ENCODE results near the gene BLOC1S2.
"Not testable (repeated sequence)": the region's sequence is repeated elsewhere in the genome, so short reads cannot be mapped to it uniquely, and the experiment has no call there.

BLOC1S2 gene

DNA sequence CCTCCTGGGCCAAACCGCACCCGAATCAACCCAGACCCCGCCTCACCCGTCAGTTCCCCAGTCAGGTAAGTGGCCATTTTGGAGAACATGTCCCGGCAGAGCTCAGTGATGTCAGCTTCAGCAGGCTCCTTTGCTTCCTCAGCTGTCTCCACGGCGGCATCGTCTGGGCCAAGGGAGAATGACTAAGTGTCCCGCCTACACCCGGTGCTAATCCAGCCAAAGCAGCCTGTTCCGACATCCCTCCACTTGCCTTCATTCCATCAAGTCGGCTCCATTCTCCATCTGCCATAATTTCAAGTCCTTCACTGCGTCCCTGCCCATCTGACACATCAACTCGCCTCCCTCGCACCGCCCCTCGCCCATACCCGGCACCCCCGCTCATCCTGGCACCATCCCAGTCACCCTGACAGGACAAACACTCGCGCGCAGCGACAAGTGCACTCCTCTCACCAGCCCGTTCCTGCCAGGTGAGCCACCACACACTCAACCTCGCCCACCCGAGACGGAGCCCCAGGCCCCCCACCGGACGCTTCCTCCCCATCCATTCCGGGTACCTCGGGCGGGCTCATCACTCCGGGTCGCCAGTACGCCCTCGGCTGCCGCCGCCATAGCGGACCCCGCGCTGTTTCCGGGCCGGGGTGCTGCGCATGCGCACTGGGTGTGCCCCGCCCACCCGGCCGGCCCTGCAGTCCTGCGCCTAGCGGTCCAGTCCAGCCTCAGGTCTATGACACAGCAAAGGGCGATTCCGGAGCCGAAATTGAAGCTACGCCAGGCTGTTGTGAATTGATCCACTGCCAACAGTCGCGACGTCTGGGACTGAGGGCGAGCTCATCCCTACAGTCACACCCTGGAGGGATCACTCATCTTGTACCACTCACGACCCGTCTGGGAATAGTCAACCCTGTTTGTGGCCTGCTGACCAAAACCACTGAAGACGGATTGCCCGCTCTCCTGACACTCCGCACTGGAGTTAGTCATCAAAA lies at the start of gene BLOC1S2:
Gene BLOC1S2 (minus strand): TSS at position 630 of the 983 bp plus-strand sequence. CDS start 21 bp downstream, at position 609.
- peak; percentile 74 to 80 (median 78) for DNase-seq (ENCODE audit: low read depth in 3 of 3)

DNA sequence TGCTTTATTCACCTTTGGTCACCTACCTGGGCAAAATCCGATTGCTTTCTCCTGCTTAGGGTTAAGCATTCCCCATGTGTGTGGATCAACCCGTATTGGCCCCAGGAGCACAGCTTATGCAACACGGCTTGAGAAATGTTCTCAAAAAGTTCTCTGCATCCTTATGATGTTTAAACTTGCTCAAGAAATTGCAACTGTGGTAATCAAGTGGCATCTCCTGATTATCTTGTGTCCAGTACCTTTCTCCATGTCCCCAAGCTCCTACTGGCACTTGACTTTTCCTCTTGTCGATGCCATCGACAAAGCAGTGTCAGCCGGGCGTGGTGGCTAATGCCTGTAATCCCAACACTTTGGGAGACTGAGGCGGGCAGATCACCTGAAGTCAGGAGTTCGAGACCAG lies 48.3 kb upstream of the BLOC1S2 start:
- no peak for DNase-seq (ENCODE audit: low read depth in 3 of 3)

DNA sequence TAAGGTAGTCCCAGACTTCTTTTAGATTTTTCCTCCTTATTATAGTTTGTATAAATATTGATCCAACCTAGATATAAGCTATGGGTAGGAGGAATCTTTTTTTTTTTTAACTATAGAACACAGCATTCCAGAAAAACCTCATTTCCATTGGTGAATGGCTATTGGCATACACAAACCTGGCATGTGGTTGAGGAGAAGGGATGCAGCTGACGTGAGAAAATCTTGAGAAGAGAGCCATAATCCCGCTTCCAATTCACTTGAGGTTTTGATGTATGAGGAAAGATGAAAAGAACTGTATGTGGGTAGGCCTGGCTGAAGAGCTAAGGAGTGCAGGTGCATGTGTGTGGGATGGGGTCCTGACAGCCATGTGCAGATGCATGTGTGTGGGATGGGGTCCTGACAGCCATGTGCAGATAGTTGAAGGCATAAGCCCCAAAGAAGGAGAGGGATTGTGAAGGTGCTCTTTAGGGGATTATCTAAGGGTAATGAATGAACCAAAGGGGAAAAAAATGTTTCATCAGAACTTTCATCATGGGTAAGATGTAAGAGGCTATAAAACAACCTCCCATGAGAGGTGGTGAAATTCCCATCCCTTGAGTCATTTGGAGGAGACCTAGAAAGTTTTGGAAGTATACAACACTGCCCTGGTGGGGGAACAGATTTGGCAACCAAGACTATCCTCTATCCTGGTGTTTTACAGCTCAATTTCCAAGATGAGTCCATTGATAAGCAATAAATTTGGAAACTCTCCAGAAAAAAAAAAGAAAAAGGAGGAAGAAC lies 47.4 kb upstream of the BLOC1S2 start:
- DNase-seq (ENCODE audit: low read depth in 3 of 3), result no peak

DNA sequence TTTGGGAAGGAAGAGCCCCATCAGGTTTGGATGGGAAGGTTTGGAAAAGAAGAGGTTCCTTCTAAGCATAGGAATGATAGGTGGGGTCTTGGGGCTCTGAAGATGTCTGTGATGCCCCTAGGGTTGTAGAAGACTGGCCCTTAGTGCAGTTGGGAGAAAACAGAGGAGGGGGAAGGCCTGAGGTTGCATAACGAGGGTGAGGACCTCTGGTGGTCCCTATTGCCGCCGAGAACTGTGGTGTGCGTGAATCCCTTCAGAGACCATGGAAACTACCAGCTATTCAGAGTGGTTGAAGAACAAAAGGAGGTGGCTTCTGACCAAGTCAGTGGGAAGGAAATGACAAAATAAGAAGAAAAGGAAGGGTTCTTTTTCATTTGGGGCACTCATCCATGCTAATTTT lies 46.6 kb upstream of the BLOC1S2 start:
- no peak for DNase-seq (ENCODE audit: low read depth in 3 of 3)

DNA sequence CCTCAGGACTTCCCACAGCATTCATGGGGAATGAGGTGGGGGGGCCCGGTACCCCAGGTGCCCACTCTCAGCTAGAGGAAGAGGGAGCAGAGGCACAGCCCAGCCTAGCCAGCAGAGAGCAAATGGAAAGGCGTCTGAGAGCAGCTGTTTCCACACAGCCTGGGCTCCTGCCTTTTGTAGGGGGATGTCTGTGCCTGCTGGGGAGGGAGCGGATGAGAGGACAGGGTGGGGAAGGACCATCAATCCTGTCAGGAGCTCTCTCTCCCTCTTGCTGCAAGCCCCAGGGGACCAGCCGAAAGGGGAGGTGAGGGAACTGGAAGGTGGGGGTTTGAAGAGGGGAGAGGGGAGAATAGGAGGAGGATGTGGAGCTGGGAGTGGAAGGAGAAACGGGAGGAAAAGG lies 43.6 kb upstream of the BLOC1S2 start, which contains the start of gene PKD2L1:
Gene PKD2L1 (minus strand): TSS at position 150 of the 400 bp plus-strand sequence. CDS start 125 bp downstream, at position 25.
- no peak for DNase-seq (ENCODE audit: low read depth in 3 of 3)

DNA sequence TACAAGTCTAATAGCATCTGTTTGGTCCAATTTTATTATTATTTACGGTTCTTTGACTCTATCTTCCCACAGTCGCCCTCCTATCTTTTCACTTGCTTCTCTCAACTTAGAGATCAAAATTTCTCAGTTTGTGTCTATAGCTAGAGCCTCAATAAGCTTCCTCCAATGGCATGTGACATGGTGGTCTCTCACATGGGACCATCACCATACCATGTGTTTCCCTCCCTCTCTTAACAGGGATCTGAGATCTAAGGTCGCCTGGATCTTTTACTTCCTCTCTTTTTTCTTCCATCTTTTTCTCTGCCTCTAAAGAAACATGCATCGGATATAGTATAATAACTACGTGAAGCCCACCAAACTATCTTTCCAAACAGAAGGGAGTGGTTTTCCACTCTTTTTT lies 41.7 kb upstream of the BLOC1S2 start:
- DNase-seq (ENCODE audit: low read depth in 3 of 3), result no peak

DNA sequence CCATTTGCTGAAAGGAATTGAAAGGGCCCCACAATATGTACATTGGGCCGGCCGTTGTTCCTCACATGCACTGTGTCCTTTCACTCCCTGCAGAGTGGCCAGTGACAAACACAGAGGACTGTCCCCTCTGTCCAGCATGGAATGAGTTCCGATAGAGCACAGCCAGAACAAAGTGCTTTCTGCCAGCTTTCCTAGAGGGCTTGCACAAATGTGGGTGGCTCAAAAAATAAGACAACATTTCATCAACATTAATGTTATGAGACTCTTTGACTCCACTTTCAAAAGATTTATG lies 41.2 kb upstream of the BLOC1S2 start:
- DNase-seq (ENCODE audit: low read depth in 3 of 3), result no peak

DNA sequence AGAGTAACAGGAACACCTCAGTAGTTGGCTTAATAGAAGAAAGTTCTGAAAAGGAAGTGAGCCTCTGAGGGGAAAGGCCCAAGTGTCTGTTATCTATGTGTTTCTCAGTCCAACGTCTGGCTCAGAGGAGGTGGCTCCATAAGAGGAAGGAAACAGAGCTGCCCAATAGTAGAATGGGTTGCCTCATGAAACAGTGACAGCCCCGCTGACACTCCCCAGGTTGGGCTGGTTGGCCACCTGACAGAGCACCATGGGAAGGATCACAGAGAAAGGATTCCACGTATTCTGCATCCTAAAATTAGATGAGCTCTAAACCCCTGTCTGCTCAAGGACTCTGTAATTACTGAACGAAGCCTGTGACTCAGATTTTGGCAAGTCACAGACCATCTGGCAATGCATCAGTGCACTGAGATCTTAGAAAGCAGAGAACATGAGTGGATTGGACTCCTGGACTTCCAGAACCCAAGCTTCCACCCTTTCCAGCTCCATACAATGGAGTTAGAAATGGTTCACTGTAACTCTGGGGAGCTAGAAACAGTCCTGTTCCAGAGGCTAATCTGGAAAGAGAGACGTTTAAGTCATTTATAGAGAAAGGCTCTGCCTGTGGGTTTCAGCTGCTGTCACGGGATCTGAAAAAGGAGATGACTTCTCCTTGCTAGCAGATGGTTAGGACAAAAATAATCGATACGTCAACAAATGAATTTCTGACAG lies 40.7 kb upstream of the BLOC1S2 start:
- no peak for DNase-seq (ENCODE audit: low read depth in 3 of 3)

DNA sequence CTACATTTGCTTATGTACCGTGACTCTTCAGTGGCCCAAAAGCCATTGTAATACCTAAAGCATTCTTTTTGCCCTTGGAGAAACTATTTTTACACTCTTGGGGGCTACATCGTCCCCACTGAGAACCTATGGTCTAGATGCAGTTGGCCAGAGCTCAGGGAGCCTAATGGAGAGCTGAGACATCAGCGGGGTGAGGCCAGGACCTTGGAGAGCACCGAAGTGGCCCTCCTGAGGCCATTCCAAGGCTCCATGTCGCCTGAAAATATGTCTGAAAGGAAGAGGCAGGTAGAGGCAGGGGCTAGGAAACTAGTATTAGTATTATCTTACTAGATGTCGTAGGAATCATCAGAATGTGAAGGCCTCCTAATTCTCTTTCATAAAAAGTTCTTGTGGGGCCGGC lies 38.7 kb upstream of the BLOC1S2 start:
- DNase-seq (ENCODE audit: low read depth in 3 of 3), result no peak

DNA sequence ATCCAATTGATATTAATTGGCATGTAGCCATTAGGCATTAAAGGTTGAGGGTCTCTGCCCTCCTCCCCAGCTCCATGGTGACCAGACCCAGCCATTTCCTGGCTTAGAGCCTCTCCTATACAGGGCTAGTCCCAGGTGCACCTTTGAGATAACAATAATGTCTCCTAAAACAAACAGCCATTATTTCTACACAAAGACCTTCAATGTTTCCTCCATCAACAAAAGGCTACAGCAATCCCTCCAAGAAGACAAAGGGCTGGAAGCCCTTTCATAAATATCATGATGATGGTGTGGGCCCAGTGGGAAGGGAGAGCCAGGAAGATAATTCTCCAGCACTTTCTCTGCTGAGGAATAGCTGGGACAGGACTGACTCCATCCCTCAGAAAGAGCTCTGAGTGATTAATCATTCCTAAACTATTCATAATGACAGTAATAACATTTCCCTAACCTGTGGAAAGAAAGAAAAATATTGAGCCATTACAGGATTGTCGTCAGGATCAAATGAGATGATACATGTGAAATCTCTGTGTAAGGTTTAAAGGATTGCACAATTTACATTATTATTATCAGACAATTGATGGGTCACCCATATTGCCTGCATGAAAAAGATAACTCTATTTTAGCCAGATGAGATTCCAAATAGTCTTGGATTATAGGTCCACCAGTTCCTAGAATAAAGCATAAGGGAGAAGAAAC lies 33.4 kb upstream of the BLOC1S2 start:
- no peak for DNase-seq (ENCODE audit: low read depth in 3 of 3)

DNA sequence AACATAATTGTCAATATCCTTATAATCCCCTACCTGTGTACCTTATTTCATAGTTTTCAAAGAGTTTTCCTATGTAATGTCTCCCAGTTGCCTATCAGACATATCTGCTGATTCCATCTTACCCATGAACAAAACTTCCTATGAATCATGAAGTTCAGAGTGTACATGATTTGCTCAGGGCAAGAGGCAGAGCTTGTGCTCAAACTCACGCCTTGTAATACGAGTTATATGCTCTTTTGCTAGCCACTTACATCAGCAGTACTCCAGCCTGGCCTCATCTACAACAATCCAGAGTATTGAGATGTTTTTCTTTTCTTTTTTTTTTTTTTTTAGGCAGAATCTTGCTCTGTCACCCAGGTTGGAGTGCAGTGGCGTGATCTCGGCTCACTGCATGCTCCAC lies 31.7 kb upstream of the BLOC1S2 start:
- DNase-seq (ENCODE audit: low read depth in 3 of 3), result no peak

DNA sequence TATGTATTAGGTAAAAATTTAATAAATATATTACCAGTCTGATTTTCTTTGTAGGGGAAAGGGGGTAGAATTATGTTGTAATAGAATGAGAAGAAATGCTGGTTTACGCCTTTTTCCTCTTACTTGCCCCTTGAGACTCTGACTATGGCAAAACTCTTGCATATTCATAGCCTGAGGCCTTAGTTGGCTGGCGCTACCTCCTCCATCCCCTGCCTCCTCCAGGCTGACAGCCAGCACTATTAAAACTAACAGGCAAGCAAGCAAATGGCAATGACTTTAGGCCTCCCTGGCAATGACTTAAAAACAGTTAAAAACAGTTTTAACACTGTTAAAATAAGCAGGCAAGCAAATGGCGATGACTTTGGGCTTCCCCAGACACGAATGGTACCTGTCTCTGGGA lies 29.1 kb upstream of the BLOC1S2 start:
- no peak for DNase-seq (ENCODE audit: low read depth in 3 of 3)

DNA sequence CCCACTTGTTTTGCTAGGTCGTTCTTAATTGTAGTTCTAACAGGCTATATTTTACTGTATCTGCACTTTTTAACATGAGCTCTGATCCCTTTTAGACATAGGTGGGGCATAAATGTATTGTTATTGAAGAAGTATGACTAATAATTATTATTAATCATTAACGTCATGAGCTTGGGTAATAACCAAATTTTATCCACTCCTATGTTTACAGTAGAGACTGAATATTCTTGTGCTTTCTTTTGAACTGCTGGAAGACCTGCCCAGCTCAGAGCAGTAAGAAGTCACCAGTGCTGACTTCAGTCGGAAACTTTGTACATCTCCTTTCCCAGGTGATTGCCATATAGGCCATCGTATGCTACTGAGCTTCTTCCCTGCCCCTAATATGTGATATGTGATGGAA lies 24.8 kb upstream of the BLOC1S2 start:
- DNase-seq (ENCODE audit: low read depth in 3 of 3), result no peak

DNA sequence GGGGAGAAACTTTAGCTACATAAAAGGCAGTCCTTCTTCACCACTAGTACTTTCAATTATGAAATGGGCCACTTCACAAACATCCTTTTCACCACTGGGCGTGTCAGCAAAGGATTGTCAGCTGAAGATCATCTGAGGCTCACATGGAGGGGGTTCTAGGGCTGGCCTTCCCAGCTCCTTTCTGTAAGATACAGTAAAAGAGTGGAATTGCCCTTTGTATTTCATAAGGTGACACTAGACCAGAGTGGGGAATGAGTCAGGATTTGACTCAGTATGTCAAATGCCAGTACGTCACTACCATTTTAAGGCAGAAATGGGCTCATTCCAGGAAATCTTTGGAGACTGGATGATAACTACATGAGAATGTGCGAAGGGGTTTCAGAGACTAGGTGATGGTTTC lies 21.2 kb upstream of the BLOC1S2 start:
- no peak for DNase-seq (ENCODE audit: low read depth in 3 of 3)

DNA sequence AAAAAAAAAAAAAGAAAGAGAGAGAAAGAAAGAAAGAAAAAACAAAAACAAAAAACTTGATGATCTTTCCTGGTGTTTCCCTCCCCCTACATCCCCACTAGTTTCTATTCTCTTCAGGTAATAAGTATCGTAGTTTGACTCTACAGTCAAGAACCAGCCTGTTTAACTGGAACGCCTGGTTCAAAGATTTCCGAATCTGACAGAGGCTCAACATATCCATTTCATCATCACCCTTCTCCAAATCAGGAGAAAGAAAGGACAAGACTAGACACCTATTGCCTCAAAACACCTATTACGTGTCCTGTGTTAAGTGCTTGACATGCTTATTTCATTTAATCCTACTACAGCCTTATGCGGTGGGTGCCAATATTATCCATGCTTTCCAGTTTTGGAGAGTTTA lies 20.4 kb upstream of the BLOC1S2 start:
- no peak for DNase-seq (ENCODE audit: low read depth in 3 of 3)

DNA sequence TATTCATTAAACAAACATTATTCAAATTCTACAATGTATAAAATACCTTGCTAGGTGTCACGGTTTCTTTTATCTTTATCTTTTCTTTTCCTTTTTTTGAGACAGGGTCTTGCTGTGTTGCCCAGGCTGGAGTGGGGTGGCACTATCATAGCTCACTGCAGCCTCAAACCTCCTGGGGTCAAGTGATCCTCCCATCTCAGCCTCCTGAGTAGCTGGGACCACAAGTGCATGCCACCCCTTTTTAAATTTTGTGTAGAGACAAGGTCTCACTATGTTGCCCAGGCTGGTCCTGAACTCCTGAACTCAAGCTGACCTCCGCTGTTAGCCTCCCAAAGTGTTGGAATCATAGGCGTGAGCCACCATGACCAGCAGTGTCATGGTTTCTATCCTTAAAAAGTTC lies 17.9 kb upstream of the BLOC1S2 start:
- DNase-seq (ENCODE audit: low read depth in 3 of 3), result no peak

DNA sequence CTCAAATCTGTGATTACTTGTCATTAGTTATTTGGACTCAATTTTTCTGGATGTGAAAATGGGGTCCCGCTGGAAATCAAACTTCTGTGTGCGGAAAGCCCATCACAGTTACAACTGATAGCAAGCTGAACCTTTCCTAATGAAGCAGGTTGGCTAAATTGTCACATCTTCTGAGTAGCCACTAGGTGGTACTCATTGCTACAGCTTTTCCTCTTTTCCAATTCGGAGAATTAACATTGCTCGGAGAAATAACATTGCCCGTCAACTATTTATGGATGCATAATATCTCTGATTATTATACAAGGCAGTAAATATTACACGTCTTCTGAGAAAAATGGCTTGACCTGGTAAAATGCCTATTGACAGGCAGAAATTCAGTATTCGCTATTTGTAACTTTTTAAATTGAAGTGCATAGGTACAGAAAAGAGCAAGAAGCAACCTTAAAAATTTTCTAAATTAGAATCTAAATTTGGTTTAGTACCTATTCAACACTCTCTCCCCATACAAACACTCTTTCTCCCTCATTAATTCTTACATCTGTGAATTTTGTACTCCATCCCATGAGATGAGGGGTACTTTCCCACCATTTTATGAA lies 17.3 kb upstream of the BLOC1S2 start:
- DNase-seq (ENCODE audit: low read depth in 3 of 3), result no peak

DNA sequence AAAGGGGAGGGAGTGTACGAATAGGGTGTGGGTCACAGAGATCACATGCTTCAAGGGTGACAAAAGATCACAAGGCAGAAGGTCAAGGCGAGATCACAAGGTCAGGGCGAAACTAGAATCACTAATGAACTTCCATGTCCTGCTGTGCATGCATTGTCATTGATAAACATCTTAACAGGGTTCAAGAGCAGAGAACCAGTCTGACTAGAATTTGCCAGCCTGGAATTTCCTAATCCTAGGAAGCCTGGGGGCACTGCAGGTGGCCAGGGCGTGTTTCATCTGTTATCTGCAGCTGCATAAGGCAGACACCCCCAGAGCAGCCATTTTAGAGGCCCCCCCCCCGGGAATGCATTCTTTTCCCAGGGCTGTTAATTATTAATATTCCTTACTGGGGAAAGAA lies 14.6 kb upstream of the BLOC1S2 start:
- DNase-seq (ENCODE audit: low read depth in 3 of 3), result not testable (repeated sequence)

DNA sequence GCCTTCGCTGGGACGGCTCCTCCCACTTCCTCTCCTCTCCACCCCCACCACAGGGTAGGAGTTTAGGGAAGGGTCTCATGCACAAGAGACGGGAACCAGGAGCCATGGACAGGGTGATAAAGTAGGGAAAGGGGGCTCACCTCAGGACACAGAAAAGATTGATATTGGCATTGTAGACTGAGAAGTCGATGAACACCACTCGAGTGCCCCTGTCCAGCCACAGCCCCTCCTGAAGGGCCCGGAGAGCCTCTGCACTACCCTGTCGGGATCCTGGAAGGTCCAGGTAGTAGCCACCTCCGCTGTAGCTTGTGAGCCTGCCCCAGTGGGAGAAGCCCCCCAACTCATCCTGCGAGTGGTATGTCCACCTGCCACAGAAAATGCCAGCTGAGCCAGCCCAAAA lies 10.8 kb upstream of the BLOC1S2 start:
- DNase-seq (ENCODE audit: low read depth in 3 of 3), result no peak

DNA sequence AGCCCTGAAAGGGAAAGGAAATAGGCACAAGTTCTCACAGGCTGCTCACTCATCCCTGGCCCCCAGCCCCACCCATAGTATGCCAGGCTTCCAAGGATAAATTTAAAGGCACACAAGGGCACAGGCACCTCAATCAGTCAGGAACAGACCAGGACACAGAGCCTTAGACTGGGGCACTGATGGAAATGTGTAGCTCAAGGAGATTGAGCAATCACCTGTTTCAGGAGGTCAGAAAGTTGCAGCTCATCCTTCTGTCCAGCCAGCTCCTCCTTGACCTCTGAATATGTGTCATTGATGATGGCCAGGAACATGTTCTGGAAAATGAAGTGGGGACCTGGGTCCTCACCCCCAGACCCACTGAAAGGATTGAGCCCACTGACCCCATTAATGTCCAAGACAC lies 6.6 kb upstream of the BLOC1S2 start:
- DNase-seq (ENCODE audit: low read depth in 3 of 3), result no peak

DNA sequence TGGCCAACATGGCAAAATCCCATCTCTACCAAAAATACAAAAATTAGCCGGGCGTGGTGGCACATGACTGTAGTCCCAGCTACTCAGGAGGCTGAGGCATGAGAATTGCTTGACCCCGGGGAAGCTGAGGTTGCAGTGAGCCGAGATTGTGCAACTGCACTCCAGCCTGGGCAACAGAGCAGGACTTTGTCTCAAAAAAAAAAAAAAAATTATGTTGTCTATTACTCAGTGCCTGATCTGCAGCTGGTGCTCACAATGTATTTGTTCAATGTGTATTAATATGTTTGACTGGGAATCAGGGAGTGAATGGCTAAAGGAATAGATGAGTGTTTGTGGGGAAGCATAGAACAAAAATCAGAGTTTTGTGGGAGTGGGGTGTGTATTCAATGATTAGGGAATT lies 5.8 kb upstream of the BLOC1S2 start:
- DNase-seq (ENCODE audit: low read depth in 3 of 3), result not testable (repeated sequence)
